Right atrium auricular region (tissue), 2 donors: ENCODE measurements around the gene PTPRN2. TPM values are rescaled to one million over a fixed set of nuclear protein-coding genes. Genes with fewer than 3 reads are reported as not detected.

ENCODE experiments used
- DNase-seq: peaks from one replicate; pipeline ENCODE4 v3.0.0-alpha.2; 2019; ENCODE audit warnings: low spot score
- H3K27ac ChIP-seq, 2 donors: fragments of 200-600 bp; sonication (generic); 1 replicate in 1 of 2; 2 replicates in 1 of 2; pipeline ENCODE4 v1.5.1; 2016 to 2019
- H3K27me3 ChIP-seq, 2 donors: fragments of 200-600 bp; sonication (generic); one replicate each; pipeline versions ENCODE4 v1.5.1 to v1.6.0; 2017 to 2019
- H3K36me3 ChIP-seq: fragments of 200-600 bp; sonication (generic); one replicate; pipeline ENCODE4 v1.5.1; 2016
- H3K4me1 ChIP-seq, 2 donors: fragments of 200-600 bp; sonication (generic); one replicate each; pipeline versions ENCODE4 v1.5.1 to v1.6.0; 2017 to 2019
- H3K4me3 ChIP-seq, 2 donors: fragments of 200-600 bp; sonication (generic); 1 replicate in 1 of 2; 2 replicates in 1 of 2; pipeline ENCODE4 v1.5.1; 2017 to 2019; ENCODE audit warnings: mild to moderate bottlenecking in 1 of 2, moderate library complexity in 1 of 2
- H3K9me3 ChIP-seq, 2 donors: fragments of 200-600 bp; sonication (generic); one replicate each; pipeline ENCODE4 v1.5.1; 2019
- CTCF ChIP-seq, 2 donors: fragments of 200-600 bp; sonication (generic); IDR thresholded peaks; one replicate each; pipeline ENCODE4 v1.5.1; 2019; ENCODE audit warnings: antibody characterized with exemption in 2 of 2
- total RNA-seq, 2 donors: library from RNA; depleted of rRNA; stranded (reverse); fragments of >200 nt; gene quantifications; one replicate each; pipeline ENCODE4 v1.1.0, GENCODE V29; 2016

The PTPRN2 gene
- total RNA-seq, 2 donors from 2014 or later = 2.6 to 2.7 TPM

GRCh38 chr7:158316466-158317031, 271.1 kb downstream of the PTPRN2 start:
- DNase-seq = peak; percentile 28
- Histone ChIP-seq H3K36me3 (no peaks in the 10 kb centered on the region), H3K27me3 (no peaks in the 10 kb centered on the region), H3K9me3 (no peaks in the 10 kb centered on the region), H3K4me3 (no peak overlapping the region), H3K27ac (no peak overlapping the region), H3K4me1 (no peaks in the 10 kb centered on the region)
- TF ChIP-seq CTCF (IDR thresholded peaks at IDR 0.05) = no peak

GRCh38 chr7:158315881-158316280, 271.7 kb downstream of the PTPRN2 start:
- TF ChIP-seq CTCF (IDR thresholded peaks at IDR 0.05) = no peak

GRCh38 chr7:158315326-158315725, 272.3 kb downstream of the PTPRN2 start:
- Histone ChIP-seq H3K4me3 (no peak overlapping the region), H3K9me3 (no peaks in the 10 kb centered on the region), H3K4me1 (no peaks in the 10 kb centered on the region), H3K36me3 (no peaks in the 10 kb centered on the region), H3K27ac (no peak overlapping the region), H3K27me3 (no peaks in the 10 kb centered on the region)
- peak; percentile 36 for DNase-seq
- no peak for TF ChIP-seq CTCF (IDR thresholded peaks at IDR 0.05)

More at GRCh38 chr7:158315881-158316280, 271.7 kb downstream of the PTPRN2 start:
- Histone ChIP-seq H3K36me3 (no peaks in the 10 kb centered on the region), H3K27me3 (no peaks in the 10 kb centered on the region), H3K9me3 (no peaks in the 10 kb centered on the region), H3K4me1 (no peaks in the 10 kb centered on the region), H3K27ac (no peak overlapping the region), H3K4me3 (no peak overlapping the region)
- peak; percentile 38 for DNase-seq

- Histone ChIP-seq H3K9me3 (no peaks in the 10 kb centered on the region), H3K4me3 (no peak overlapping the region), H3K4me1 (no peaks in the 10 kb centered on the region), H3K27ac (no peak overlapping the region), H3K36me3 (no peaks in the 10 kb centered on the region), H3K27me3 (no peaks in the 10 kb centered on the region)
- DNase-seq = peak; percentile 18
- TF ChIP-seq CTCF (IDR thresholded peaks at IDR 0.05) = no peak
These were observed 273.2 kb downstream of the PTPRN2 start for GRCh38 chr7:158314394-158314793.

- DNase-seq = peak; percentile 49
- no peak for TF ChIP-seq CTCF (IDR thresholded peaks at IDR 0.05)
- Histone ChIP-seq H3K36me3 (no peaks in the 10 kb centered on the region), H3K27me3 (no peaks in the 10 kb centered on the region), H3K9me3 (no peaks in the 10 kb centered on the region), H3K4me1 (no peaks in the 10 kb centered on the region), H3K27ac (no peak overlapping the region), H3K4me3 (no peak overlapping the region)
These were observed 273.7 kb downstream of the PTPRN2 start for GRCh38 chr7:158313931-158314330.

GRCh38 chr7:158312789-158313188, 274.8 kb downstream of the PTPRN2 start:
- peaks cover 6 to 7% of the 10 kb centered on the region in 2 donors for H3K9me3 ChIP-seq
- peak; percentile 28 for DNase-seq
- H3K27me3 ChIP-seq = no peaks in the 10 kb centered on the region
- H3K4me3 ChIP-seq = no peak overlapping the region
- no peak overlapping the region for H3K27ac ChIP-seq
- no peaks in the 10 kb centered on the region for H3K36me3 ChIP-seq
- H3K4me1 ChIP-seq = no peaks in the 10 kb centered on the region
- no peak for TF ChIP-seq CTCF (IDR thresholded peaks at IDR 0.05)
